ENCODE measurements around the gene RBMS2. TPM values are rescaled to one million over a fixed set of nuclear protein-coding genes. Genes with fewer than 3 reads are reported as not detected.

RBMS2 gene
- total RNA-seq, 1 donor from 2014 or later, result 90.6 TPM

DNA sequence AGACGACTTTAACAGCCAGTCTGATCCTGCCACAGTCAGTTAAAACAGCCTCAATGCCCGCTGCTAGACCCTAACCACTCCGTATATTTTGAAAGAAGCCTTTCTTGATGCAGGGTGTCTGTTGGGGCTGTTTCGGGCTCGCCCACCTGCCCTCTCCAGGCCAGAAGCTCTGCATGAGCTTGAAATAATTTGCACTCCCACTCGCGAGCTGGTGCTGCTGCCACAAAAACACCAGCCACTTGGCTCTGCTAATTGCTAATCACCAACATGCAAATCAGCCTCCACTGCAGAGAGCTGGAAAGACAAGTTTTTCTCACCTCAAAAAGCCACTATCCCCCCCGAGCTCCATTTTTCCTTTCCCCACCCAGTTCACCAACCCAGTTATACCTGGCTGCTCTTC, 93.0 kb downstream of the RBMS2 start:
- DNase-seq (ENCODE audit: low spot score) (no peak), ATAC-seq (no peak)
- intact Hi-C loops (cut with DNase I), result no loop called here

DNA sequence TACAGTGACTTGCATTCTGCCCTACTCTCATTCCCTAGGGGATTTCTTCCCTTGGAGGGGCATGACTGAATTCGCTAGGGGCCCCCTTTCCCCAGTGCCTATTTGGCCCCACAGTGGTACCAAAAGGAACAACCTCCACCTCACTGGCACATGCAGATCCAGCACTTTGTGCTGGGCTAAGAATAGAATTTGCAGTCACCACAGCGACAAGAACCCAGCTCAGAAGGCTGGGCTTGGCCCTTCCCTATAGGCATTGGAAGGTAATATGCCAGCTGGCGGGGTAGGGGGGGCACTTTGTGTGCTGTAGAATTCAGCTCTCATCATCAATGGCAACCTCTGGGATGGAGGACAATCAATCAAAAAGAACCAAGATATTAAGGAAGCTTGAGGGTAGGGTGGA, 94.6 kb downstream of the RBMS2 start:
- DNase-seq (ENCODE audit: low spot score), result no peak
- intact Hi-C loops (cut with DNase I), result no loop called here
- ATAC-seq, result no peak

DNA sequence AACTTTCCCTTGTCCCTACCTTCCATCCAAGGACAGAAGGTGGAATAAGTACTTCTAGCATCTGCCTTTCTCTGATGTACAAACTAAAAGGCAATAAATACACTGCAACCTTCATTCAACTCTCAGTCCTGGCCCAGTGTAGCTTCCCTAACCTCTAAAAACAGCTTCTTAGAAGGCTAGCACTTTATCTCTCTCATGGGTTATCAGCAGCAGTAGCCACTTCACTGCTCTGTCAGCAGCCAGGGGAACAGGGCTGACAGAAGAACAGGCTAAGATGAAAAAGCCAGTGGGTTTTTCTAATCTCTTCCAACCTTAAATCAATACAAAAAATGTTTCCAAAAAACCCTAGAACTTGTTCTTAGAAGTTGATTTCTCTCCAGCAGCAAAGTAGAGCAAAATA, 95.3 kb downstream of the RBMS2 start:
- ATAC-seq, result no peak
- intact Hi-C loops (cut with DNase I), result no loop called here
- DNase-seq (ENCODE audit: low spot score), result no peak

DNA sequence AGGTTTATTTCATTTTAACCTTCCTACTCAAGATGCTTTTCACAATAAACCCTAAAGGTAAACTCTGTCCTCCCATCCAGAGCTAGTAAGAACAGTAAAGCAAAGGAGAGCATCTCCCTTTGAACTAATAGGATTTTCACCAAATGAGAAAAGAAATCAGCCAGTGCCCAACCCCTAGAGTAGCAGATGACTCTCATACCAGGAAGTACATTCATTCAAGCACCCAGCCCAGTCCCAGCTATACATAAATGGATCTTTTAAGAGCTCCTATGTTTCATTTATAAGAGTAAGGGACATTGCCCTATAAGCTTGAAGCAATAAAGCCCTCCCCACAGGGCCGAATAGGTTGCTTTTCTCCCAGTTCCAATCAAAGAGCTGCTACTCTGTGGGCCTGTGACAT, 100.9 kb downstream of the RBMS2 start:
- ATAC-seq (no peak), DNase-seq (ENCODE audit: low spot score) (no peak)
- intact Hi-C loops (cut with DNase I), result no loop called here

DNA sequence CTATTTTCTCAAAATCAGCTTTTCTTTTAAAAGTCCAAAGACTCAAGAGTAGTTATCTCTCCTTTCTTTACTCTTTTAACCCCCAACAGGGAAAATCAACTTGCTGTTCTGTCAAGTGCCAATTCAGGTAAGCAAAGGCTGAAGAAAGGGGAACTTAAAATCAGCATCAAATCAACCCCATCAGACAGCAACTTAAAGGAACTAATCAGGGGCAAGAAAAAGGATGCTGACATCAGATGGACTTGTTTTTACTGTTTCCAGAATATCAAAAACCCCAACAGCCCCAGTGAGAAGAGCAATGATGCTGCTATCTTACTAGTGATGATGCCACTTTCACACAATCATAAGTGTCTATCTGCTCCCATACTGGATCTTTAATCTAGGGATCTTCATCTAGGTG, 105.1 kb downstream of the RBMS2 start:
- no peak for ATAC-seq
- intact Hi-C loops (cut with DNase I), result no loop called here

DNA sequence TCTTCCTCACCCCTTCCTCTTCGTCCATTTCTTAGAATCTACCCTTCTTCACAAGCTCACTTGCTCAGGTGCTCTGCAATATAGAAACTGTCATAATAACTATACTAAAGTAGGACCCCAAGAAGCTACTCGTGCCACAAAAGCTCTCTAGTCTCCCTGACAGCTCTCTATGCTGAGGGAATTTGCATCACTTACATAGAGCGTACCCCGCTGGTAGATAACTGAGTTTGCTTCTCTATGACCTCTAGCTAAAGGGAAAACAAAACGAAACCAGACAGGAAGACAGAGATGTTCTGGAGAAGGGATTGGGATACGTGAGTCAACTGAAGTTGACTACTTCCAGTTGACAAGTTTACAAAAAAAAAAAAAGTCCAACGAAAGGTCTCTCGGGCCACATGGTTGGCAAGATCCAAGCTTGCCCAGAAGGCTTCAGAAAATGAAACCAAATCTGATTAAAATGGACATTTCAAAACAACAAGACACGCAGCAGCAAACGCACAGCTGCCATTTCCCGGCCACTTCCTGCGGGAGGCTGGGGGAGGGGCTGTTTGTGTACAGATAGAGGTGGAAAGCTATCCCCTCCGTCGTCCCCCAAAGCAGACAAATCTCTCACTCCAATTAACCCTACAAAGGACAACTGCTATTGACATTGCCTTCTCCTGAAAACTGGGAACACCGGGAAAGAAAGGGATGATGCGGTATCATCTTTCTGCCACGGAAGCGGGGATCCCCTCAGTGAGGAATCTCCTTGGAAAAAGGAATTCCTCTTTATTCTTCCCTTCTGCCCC, 107.2 kb downstream of the RBMS2 start:
- peak; percentile 43 for ATAC-seq
- DNase-seq (ENCODE audit: low spot score), result peak; percentile 82
- intact Hi-C loops (cut with DNase I), result no loop called here

More for the DNA sequence above, 105.1 kb downstream of the RBMS2 start:
- no peak for DNase-seq (ENCODE audit: low spot score)

DNA sequence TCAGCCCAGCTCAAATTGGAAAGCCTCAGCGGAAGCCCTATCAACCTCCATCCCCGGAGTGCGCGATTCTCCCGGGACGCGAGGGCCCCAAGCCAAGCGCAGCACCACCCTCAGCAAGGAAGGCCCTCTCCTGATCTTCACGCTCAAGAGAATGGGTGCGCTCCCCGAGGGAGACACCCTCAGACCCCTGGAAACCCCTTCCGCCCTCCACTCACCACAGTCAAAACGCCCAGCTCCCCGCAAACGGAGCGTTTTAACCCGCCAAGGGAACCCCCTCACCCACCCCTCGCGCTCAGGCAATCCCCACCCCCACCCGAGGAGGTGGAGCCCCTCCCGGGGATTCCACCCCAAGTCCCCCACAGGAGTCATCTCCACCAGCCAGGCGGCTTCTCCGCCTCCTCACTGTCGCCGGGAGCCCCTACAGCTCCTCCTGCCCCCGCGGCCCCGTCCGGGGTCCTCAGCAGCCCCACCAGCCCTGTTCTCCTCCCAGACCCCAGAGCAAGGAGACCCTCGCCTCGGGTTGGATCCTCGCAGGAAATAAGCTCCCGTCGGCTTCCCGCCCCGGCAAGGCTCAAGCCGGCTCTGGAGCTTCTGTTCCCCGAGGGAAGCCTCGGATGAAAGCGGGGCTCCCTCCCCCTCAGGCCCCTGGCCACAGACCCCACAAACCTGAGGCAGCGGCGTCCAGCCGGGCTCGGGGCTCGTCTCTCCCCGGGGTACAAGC, 108.0 kb downstream of the RBMS2 start:
- ATAC-seq (peak; percentile 30), DNase-seq (ENCODE audit: low spot score) (peak; percentile 67)
- intact Hi-C loops (cut with DNase I), result no loop called here

DNA sequence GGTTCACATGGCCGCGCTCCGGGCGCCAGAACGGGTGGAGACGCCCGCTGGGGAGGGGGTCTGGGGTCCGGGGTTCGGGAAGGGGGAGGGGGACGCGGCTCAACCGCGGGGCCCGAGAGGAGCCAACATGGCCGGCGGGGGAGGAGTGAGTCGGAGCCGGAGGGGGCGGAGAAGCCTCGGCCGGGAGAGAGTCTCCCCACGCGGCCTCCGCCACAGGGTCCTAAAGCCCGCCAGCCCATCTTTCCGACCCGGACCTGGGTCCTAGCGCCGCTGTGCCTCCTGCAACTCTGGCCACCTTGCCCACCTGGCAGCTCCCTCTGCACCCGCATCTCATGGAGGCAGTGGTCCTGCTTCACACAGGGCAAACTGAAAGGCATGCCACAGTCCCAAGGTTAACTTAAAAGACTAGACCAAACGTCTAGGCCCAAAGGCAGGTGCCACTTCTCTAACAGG, 108.6 kb downstream of the RBMS2 start, which contains the start of gene BAZ2A:
TSS of gene BAZ2A (minus strand) at position 147 of the 453 bp plus-strand sequence. CDS start 12,796 bp downstream, outside the sequence.
- intact Hi-C loops (cut with DNase I), result no loop called here
- ATAC-seq, result peak; percentile 91
- DNase-seq (ENCODE audit: low spot score), result peak; percentile 92

DNA sequence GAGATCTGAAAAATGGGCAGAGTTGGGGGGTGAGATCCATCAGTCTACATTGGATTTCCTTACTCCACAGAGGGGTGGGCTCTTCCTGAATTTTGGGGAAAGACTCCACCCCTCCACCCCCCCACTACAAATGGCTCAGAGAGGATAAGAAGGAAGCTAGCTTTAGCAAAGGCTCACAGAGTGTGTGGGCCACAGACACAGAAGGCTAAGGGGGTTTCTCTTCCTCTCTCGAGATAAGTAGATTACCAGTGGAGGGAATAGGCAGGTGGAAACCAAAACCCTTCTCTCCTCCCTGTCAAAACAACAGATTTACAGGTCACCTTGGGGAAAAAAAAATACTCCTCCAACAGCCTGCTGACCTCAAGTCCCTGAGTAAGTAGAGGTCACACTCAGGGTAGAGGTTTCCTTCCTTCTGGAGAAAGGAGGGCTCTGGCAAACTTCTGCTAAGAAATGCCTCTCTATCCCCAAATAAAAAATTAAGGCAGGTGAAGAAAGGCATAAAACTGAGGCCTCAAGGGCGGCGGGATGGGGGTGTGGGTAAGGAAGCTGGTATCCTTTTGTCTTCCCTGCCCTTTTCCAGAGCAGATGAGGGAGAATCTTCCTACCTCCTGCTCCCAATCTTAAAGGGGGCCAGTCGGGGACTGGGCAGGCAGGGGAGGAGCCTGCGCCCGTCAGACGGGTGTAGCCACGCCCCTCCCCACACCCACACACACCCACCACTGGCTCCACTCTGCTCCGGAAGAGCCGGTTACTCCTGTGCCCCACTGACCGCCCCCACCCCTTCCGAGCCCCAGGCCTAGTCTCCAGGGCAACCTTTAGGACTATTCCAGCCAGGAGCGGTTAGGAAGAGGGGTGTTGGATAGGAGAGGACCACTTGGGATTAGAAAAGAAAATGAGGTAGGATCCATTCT, 110.4 kb downstream of the RBMS2 start:
- ATAC-seq (peak; percentile 21), DNase-seq (ENCODE audit: low spot score) (peak; percentile 87)
- intact Hi-C loops (cut with DNase I), result no loop called here

DNA sequence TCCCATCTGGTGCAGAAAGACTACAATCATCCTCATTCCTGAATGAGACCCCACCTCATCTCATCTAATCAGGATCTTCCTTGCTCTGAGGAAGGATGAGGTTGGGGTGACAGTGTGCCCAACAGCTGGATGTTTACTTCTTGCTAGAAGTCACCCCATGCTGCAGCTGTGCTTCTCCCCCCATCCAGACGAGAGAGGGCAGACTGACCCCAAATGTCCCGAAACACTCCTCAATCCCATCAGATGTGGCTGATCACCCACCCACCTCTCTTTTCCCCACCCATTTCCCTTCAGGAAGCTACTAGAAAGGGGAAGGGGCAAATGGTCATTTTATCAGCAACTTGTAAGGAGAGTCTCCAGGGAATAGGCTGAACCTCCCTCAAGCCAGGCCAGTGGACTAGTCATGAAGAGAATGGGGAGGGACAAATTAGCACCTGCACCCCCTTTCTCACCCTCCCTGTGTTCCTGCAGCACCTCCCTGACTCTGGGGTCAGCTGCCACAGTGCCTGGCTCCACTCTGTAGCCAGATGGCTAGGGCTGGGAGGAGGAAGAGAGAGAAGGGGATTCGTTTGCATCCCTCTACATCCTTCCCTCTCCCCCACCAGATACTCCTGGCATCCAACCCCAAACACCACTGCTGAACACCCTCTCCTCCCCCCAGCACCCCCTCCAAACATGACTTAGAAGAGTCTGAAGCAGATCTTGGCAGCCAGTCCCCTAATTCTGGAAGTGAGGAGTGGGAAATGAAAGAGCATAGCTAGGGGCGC, 111.3 kb downstream of the RBMS2 start:
- intact Hi-C loops (cut with DNase I), result no loop called here
- no peak for DNase-seq (ENCODE audit: low spot score)
- ATAC-seq, result no peak

DNA sequence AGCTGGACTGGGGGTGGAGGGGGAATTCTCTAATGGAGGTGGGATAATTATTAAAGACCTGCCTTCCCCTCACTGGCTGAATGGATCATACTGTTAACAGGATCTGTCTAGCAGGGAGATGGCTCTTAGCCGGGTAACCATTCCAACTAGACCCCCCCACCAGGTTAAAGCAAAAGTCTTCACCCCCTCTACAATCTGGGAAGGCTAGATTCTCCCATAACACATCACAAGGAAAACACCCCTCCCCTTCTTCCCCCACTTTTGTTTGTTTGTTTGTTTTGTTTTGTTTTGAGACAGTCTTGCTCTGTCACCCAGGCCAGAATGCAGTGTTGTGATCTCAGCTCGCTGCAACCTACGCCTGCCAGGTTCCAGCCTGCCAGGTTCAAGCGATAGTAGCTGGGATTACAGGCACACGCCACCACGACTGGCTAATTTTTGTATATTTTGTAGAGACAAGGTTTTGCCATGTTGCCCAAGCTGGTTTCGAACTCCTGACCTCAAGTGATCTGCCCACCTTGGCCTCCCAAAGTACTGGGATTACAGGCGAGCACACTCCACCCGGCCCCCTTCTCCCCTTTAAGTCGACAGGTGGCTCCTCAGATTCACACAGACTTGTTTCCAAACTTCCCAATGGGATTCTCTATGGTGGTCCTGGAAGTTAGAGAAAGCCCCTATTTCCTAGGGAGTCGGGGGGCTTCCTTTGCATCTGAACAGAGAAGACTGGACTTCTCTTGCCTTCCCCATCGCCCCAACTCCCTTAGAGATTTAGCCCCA, 112.0 kb downstream of the RBMS2 start:
- intact Hi-C loops (cut with DNase I), result no loop called here
- DNase-seq (ENCODE audit: low spot score) (no peak), ATAC-seq (no peak)

DNA sequence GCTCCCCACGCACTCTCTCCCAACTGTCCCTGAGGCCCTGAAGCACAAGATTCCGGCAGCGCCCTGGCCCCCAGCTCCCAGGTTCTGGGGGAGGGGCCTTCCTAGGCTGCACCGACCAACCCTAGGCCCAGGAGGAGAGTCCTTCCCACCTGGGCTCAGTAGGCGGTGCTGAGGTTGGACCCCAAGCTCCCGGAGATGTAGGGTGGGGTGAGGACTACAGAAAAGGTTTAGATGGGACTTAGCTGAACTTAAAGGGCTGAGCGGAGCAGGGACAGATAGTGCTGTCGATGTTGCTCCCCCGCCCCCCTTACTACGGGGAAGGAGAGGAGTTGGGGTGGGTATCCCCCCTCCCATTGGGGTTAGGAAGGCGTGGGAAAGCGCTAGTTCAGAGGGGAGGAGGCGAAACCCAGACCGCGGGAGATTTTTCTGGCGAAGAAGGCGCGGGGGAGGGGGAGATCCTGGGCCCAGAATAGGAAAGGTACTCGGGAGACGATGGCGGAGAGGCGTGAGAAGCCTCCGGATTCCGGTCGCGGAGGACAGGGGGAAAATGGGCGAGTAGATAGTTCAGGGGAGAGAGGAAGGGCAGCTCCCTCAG, 112.7 kb downstream of the RBMS2 start:
- intact Hi-C loops (cut with DNase I), result no loop called here
- DNase-seq (ENCODE audit: low spot score) (peak; percentile 79), ATAC-seq (no peak)

DNA sequence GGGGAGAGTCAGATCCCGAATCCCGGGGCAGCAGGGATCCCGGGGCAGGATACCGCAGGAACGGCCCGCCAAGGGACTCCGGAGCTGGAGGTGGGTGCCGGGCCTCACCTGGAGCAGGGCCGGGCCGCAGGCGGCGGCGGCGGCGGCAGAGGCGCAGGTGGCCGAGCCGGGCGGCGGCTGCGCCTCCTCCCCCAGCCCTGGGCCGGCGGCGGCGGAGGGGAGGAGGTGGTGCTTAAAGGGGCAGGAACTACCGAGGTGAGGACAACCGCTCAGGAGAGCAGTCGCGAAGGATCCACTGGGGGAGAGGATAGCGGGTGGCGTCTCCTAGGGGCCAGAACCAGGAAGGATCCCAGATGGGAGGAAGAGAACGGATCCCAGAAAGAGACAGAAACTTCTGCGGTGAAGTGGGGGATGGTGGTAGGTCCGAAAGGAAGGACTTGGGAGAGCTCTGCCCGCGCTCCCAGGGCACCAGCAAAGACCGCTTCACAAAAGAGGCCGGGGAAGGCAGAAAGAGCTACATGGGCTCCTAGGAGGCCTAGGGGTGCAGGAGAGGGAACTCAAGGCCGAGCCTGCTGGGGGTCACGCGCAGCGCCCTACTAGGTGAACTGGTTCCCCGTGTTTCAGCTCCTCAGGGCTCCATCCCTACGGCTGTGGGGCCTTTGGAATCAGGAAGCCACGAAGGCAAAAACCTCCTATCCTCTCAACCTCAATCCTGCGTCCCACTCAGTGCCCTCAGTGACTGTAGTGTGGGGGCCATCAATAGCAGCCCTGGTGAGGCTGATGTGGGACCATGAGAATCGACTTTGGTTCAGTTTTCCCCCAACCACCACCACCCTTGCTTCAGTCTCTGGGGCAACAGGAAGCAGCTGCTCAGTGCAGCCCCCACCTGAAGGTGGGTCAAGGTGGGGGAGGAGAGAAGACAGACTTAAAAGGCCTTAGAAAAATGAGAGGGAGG, 113.5 kb downstream of the RBMS2 start:
- DNase-seq (ENCODE audit: low spot score) (peak; percentile 69), ATAC-seq (peak; percentile 20)
- intact Hi-C loops (cut with DNase I), result no loop called here

DNA sequence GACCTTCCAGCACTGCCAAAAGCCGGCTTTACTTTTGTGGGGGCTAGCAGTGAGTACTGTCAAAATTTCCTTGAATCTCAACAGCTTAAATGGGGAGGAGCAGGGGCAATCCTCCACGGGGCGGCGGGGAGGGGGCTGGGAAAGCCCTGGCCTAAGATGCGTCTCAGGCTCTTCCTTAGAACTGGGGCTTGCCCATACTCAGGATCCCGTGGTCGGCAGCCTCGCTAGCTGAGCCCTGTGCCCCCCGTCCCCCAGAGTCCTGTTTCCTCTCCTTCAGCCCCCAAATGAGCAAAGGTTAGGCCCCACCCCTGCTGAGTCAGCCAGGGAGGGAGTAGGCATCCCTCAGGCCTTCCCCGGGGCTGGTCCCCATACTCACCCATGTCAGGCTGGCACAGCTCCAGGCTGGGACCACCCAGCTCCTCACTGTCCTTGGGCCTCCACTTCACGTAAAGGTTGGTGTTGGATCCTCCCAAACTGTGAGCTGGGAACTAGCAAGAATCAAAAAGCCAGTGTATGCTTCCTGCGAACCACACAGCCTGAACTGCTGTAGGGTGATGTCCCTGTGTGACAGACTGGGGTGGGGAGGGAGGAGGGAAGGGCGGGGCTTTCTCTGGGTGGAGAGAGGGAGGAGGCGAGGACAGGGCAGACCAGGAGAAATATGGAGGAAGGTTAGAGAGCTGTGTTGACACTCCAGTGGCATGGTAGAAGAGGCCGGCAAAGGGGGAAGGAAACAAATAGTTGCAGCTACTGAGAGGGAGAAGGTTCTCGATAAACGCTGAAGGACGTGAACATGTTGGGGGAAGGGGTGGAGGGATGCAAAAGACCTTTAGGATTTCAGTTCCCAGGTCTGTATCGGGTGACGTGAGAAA, 114.4 kb downstream of the RBMS2 start:
- intact Hi-C loops (cut with DNase I), result no loop called here
- DNase-seq (ENCODE audit: low spot score), result peak; percentile 94
- ATAC-seq, result peak; percentile 91

Measured in sciatic nerve (tissue), 2 donors.